ENCODE results near the gene DRC1.
A peak's percentile ranks its signal among the peaks of the same experiment; 100 is the strongest.

DRC1 gene

GRCh38 chr2:26495705-26496297, 94.1 kb downstream of the DRC1 start:
- no peak for DNase-seq

DNA sequence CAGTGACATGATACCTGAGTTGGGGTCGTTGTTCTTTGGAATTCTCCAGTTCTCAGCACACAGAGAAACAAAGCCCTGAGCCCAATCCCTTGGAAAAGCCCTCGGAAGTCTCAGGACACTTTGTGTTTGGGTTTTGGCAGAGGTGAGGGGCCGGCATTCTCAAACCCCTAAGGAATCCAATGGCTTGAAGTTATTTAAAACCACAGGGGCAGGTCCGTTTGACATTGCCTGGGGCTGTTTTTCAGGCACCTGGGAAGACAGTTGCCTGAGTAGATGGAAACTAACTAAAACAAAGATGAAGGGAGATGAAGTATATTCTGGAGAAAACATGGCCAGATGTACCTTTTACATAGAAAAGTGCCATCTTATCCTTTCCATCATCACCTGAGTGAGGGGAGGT, 98.7 kb downstream of the DRC1 start:
- DNase-seq: no peak

GRCh38 chr2:26503231-26503880, 101.6 kb downstream of the DRC1 start:
- peak; percentile 84 to 88 for DNase-seq

GRCh38 chr2:26504002-26504401, 102.3 kb downstream of the DRC1 start:
- no peak for DNase-seq

- DNase-seq: no peak
These were observed 104.6 kb downstream of the DRC1 start for GRCh38 chr2:26506279-26506678.
